ENCODE measurements around the gene AUH. TPM values are rescaled to one million over a fixed set of nuclear protein-coding genes. Genes with fewer than 3 reads are reported as not detected.

The AUH gene
- total and polyA plus RNA-seq, 10 of the 15 experiments (the other 5 are each of a cell fraction or from before 2014, with no cell fraction given) = 1.7 to 7.3 (median 4.6) TPM

DNA sequence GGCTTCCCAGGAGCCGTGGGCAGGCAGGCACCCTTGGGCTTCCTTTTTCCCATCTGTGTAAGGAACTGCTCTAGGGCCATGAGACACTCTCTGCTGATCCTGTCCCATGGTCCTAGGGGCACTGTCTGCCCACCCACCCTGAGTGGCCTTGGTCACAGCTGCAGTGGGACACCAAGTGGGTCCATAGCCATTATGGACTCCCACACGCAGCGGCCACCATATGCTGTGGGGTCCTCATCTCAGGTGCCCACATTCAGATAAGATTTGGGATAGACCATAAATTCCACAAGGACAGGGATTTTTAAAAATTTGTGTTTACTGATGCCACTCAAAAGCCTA lies 180.8 kb downstream of the AUH start (continued):
- TF ChIP-seq, protein P1, sequence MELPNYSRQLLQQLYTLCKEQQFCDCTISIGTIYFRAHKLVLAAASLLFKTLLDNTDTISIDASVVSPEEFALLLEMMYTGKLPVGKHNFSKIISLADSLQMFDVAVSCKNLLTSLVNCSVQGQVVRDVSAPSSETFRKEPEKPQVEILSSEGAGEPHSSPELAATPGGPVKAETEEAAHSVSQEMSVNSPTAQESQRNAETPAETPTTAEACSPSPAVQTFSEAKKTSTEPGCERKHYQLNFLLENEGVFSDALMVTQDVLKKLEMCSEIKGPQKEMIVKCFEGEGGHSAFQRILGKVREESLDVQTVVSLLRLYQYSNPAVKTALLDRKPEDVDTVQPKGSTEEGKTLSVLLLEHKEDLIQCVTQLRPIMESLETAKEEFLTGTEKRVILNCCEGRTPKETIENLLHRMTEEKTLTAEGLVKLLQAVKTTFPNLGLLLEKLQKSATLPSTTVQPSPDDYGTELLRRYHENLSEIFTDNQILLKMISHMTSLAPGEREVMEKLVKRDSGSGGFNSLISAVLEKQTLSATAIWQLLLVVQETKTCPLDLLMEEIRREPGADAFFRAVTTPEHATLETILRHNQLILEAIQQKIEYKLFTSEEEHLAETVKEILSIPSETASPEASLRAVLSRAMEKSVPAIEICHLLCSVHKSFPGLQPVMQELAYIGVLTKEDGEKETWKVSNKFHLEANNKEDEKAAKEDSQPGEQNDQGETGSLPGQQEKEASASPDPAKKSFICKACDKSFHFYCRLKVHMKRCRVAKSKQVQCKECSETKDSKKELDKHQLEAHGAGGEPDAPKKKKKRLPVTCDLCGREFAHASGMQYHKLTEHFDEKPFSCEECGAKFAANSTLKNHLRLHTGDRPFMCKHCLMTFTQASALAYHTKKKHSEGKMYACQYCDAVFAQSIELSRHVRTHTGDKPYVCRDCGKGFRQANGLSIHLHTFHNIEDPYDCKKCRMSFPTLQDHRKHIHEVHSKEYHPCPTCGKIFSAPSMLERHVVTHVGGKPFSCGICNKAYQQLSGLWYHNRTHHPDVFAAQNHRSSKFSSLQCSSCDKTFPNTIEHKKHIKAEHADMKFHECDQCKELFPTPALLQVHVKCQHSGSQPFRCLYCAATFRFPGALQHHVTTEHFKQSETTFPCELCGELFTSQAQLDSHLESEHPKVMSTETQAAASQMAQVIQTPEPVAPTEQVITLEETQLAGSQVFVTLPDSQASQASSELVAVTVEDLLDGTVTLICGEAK (IDR thresholded peaks at IDR 0.05; ENCODE audit: borderline replicate concordance) = no peak
- TF ChIP-seq ZNF217 (IDR thresholded peaks at IDR 0.05) (no peak), NBN (IDR thresholded peaks at IDR 0.05) (no peak), YBX1 (IDR thresholded peaks at IDR 0.05) (no peak), MEF2B (IDR thresholded peaks at IDR 0.05; ENCODE audit: partially characterized antibody, poor library complexity, severe bottlenecking) (no peak), SMAD1 (IDR thresholded peaks at IDR 0.05; ENCODE audit: low read depth, partially characterized antibody) (no peak), JUNB (IDR thresholded peaks at IDR 0.05) (no peak), TAF1 (IDR thresholded peaks at IDR 0.05; ENCODE audit: borderline replicate concordance, low read depth, low read length) (no peak)
- TF ChIP-seq, protein P2, sequence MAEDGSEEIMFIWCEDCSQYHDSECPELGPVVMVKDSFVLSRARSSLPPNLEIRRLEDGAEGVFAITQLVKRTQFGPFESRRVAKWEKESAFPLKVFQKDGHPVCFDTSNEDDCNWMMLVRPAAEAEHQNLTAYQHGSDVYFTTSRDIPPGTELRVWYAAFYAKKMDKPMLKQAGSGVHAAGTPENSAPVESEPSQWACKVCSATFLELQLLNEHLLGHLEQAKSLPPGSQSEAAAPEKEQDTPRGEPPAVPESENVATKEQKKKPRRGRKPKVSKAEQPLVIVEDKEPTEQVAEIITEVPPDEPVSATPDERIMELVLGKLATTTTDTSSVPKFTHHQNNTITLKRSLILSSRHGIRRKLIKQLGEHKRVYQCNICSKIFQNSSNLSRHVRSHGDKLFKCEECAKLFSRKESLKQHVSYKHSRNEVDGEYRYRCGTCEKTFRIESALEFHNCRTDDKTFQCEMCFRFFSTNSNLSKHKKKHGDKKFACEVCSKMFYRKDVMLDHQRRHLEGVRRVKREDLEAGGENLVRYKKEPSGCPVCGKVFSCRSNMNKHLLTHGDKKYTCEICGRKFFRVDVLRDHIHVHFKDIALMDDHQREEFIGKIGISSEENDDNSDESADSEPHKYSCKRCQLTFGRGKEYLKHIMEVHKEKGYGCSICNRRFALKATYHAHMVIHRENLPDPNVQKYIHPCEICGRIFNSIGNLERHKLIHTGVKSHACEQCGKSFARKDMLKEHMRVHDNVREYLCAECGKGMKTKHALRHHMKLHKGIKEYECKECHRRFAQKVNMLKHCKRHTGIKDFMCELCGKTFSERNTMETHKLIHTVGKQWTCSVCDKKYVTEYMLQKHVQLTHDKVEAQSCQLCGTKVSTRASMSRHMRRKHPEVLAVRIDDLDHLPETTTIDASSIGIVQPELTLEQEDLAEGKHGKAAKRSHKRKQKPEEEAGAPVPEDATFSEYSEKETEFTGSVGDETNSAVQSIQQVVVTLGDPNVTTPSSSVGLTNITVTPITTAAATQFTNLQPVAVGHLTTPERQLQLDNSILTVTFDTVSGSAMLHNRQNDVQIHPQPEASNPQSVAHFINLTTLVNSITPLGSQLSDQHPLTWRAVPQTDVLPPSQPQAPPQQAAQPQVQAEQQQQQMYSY (CRISPR knock-in tag; IDR thresholded peaks at IDR 0.05) = no peak
- TF ChIP-seq, protein P3, sequence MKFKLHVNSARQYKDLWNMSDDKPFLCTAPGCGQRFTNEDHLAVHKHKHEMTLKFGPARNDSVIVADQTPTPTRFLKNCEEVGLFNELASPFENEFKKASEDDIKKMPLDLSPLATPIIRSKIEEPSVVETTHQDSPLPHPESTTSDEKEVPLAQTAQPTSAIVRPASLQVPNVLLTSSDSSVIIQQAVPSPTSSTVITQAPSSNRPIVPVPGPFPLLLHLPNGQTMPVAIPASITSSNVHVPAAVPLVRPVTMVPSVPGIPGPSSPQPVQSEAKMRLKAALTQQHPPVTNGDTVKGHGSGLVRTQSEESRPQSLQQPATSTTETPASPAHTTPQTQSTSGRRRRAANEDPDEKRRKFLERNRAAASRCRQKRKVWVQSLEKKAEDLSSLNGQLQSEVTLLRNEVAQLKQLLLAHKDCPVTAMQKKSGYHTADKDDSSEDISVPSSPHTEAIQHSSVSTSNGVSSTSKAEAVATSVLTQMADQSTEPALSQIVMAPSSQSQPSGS (IDR thresholded peaks at IDR 0.05; ENCODE audit: low read length) = no peak
- TF ChIP-seq, protein P4, sequence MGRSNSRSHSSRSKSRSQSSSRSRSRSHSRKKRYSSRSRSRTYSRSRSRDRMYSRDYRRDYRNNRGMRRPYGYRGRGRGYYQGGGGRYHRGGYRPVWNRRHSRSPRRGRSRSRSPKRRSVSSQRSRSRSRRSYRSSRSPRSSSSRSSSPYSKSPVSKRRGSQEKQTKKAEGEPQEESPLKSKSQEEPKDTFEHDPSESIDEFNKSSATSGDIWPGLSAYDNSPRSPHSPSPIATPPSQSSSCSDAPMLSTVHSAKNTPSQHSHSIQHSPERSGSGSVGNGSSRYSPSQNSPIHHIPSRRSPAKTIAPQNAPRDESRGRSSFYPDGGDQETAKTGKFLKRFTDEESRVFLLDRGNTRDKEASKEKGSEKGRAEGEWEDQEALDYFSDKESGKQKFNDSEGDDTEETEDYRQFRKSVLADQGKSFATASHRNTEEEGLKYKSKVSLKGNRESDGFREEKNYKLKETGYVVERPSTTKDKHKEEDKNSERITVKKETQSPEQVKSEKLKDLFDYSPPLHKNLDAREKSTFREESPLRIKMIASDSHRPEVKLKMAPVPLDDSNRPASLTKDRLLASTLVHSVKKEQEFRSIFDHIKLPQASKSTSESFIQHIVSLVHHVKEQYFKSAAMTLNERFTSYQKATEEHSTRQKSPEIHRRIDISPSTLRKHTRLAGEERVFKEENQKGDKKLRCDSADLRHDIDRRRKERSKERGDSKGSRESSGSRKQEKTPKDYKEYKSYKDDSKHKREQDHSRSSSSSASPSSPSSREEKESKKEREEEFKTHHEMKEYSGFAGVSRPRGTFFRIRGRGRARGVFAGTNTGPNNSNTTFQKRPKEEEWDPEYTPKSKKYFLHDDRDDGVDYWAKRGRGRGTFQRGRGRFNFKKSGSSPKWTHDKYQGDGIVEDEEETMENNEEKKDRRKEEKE (IDR thresholded peaks at IDR 0.05) = no peak
